Measurements from ENCODE around the gene DPEP2. TPM values are rescaled to one million over a fixed set of nuclear protein-coding genes. Genes with fewer than 3 reads are reported as not detected.

DPEP2 gene
- total RNA-seq, 1 donor from 2014 or later, result not detected

GRCh38 chr16:67957622-67958021, 41.7 kb downstream of the DPEP2 start:
- no peak for DNase-seq (ENCODE audit: low read depth)
- no peak for TF ChIP-seq CTCF (IDR thresholded peaks at IDR 0.05; ENCODE audit: insufficient read depth, low read length, poor library complexity, severe bottlenecking)

GRCh38 chr16:67954421-67955196, 44.7 kb downstream of the DPEP2 start:
- Histone ChIP-seq H3K27me3 (ENCODE audit: control insufficient read depth, insufficient read depth, low read length) (no peaks in the 10 kb centered on the region), H3K4me3 (ENCODE audit: low read depth, low read length) (no peak overlapping the region), H3K36me3 (ENCODE audit: control insufficient read depth, insufficient read depth, low read length) (peaks cover 2% of the 10 kb centered on the region)
- no peak for DNase-seq (ENCODE audit: low read depth)
- TF ChIP-seq CTCF (IDR thresholded peaks at IDR 0.05; ENCODE audit: insufficient read depth, low read length, poor library complexity, severe bottlenecking), result no peak

More at GRCh38 chr16:67957622-67958021, 41.7 kb downstream of the DPEP2 start:
- peaks cover 1% of the 10 kb centered on the region for H3K36me3 ChIP-seq (ENCODE audit: control insufficient read depth, insufficient read depth, low read length)
- no peak overlapping the region for H3K4me3 ChIP-seq (ENCODE audit: low read depth, low read length)
- H3K27me3 ChIP-seq (ENCODE audit: control insufficient read depth, insufficient read depth, low read length), result no peaks in the 10 kb centered on the region

GRCh38 chr16:67953641-67954375, 45.5 kb downstream of the DPEP2 start:
- TF ChIP-seq CTCF (IDR thresholded peaks at IDR 0.05; ENCODE audit: insufficient read depth, low read length, poor library complexity, severe bottlenecking), result no peak
- Histone ChIP-seq H3K4me3 (ENCODE audit: low read depth, low read length) (no peak overlapping the region), H3K36me3 (ENCODE audit: control insufficient read depth, insufficient read depth, low read length) (peaks cover 2% of the 10 kb centered on the region), H3K27me3 (ENCODE audit: control insufficient read depth, insufficient read depth, low read length) (no peaks in the 10 kb centered on the region)
- DNase-seq (ENCODE audit: low read depth), result no peak

- TF ChIP-seq CTCF (IDR thresholded peaks at IDR 0.05; ENCODE audit: insufficient read depth, low read length, poor library complexity, severe bottlenecking), result no peak
- no peak for DNase-seq (ENCODE audit: low read depth)
- no peak overlapping the region for H3K4me3 ChIP-seq (ENCODE audit: low read depth, low read length)
- peaks cover 2% of the 10 kb centered on the region for H3K36me3 ChIP-seq (ENCODE audit: control insufficient read depth, insufficient read depth, low read length)
- no peaks in the 10 kb centered on the region for H3K27me3 ChIP-seq (ENCODE audit: control insufficient read depth, insufficient read depth, low read length)
Observed at GRCh38 chr16:67951485-67951884, 47.8 kb downstream of the DPEP2 start.

GRCh38 chr16:67950335-67950843, 48.9 kb downstream of the DPEP2 start:
- no peak overlapping the region for H3K4me3 ChIP-seq (ENCODE audit: low read depth, low read length)
- DNase-seq (ENCODE audit: low read depth), result no peak
- H3K27me3 ChIP-seq (ENCODE audit: control insufficient read depth, insufficient read depth, low read length), result no peaks in the 10 kb centered on the region
- TF ChIP-seq CTCF (IDR thresholded peaks at IDR 0.05; ENCODE audit: insufficient read depth, low read length, poor library complexity, severe bottlenecking), result no peak
- H3K36me3 ChIP-seq (ENCODE audit: control insufficient read depth, insufficient read depth, low read length), result peaks cover 4% of the 10 kb centered on the region

Measured in kidney epithelial cell (primary cell).